ENCODE data around the gene KIDINS220. TPM values are rescaled to one million over a fixed set of nuclear protein-coding genes. Genes with fewer than 3 reads are reported as not detected.
A peak's percentile ranks its signal among the peaks of the same experiment; 100 is the strongest.

Gene KIDINS220
- total RNA-seq, 1 donor from 2014 or later: 68.2 TPM

- Mint-ChIP-seq H3K4me1 (ENCODE audit: low read depth) (peaks cover 6% of the 10 kb centered on the region), H3K4me3 (ENCODE audit: unreplicated experiment) (no peak overlapping the region), H3K36me3 (ENCODE audit: low read depth) (peaks cover 10% of the 10 kb centered on the region), H3K9me3 (ENCODE audit: low read depth) (no peaks in the 10 kb centered on the region), H3K27ac (ENCODE audit: unreplicated experiment) (no peak overlapping the region), H3K27me3 (ENCODE audit: low read depth) (no peaks in the 10 kb centered on the region)
- no peak for DNase-seq (ENCODE audit: low spot score)
- TF ChIP-seq CTCF (IDR thresholded peaks at IDR 0.05): no peak
These were observed 15.2 kb downstream of the KIDINS220 start for GRCh38 chr2:8822218-8822617.

GRCh38 chr2:8821276-8822217 lies 15.9 kb downstream of the KIDINS220 start:
- no peaks in the 10 kb centered on the region for H3K9me3 Mint-ChIP-seq (ENCODE audit: low read depth)
- TF ChIP-seq CTCF (IDR thresholded peaks at IDR 0.05): no peak
- no peaks in the 10 kb centered on the region for H3K27me3 Mint-ChIP-seq (ENCODE audit: low read depth)
- H3K4me1 Mint-ChIP-seq (ENCODE audit: low read depth): peaks cover 6% of the 10 kb centered on the region
- peaks cover 12% of the 10 kb centered on the region for H3K36me3 Mint-ChIP-seq (ENCODE audit: low read depth)
- no peak overlapping the region for H3K27ac Mint-ChIP-seq (ENCODE audit: unreplicated experiment)
- no peak overlapping the region for H3K4me3 Mint-ChIP-seq (ENCODE audit: unreplicated experiment)
- no peak for DNase-seq (ENCODE audit: low spot score)

- H3K4me3 Mint-ChIP-seq (ENCODE audit: unreplicated experiment): no peak overlapping the region
- H3K9me3 Mint-ChIP-seq (ENCODE audit: low read depth): no peaks in the 10 kb centered on the region
- no peak for TF ChIP-seq CTCF (IDR thresholded peaks at IDR 0.05)
- H3K4me1 Mint-ChIP-seq (ENCODE audit: low read depth): peaks cover 6% of the 10 kb centered on the region
- no peaks in the 10 kb centered on the region for H3K27me3 Mint-ChIP-seq (ENCODE audit: low read depth)
- no peak overlapping the region for H3K27ac Mint-ChIP-seq (ENCODE audit: unreplicated experiment)
- H3K36me3 Mint-ChIP-seq (ENCODE audit: low read depth): peaks cover 13% of the 10 kb centered on the region
- DNase-seq (ENCODE audit: low spot score): no peak
These were observed 17.5 kb downstream of the KIDINS220 start for GRCh38 chr2:8819948-8820347.

- TF ChIP-seq CTCF (IDR thresholded peaks at IDR 0.05): no peak
- Mint-ChIP-seq H3K27me3 (ENCODE audit: low read depth) (no peaks in the 10 kb centered on the region), H3K4me3 (ENCODE audit: unreplicated experiment) (no peak overlapping the region), H3K27ac (ENCODE audit: unreplicated experiment) (peak overlapping the region; percentile 75), H3K4me1 (ENCODE audit: low read depth) (peaks cover 6% of the 10 kb centered on the region), H3K9me3 (ENCODE audit: low read depth) (no peaks in the 10 kb centered on the region), H3K36me3 (ENCODE audit: low read depth) (peaks cover 11% of the 10 kb centered on the region)
- DNase-seq (ENCODE audit: low spot score): no peak
These were observed 18.2 kb downstream of the KIDINS220 start for GRCh38 chr2:8819194-8819593.

GRCh38 chr2:8817221-8817620 lies 20.2 kb downstream of the KIDINS220 start:
- no peaks in the 10 kb centered on the region for H3K27me3 Mint-ChIP-seq (ENCODE audit: low read depth)
- TF ChIP-seq CTCF (IDR thresholded peaks at IDR 0.05): no peak
- no peak overlapping the region for H3K4me3 Mint-ChIP-seq (ENCODE audit: unreplicated experiment)
- H3K4me1 Mint-ChIP-seq (ENCODE audit: low read depth): peaks cover 6% of the 10 kb centered on the region
- DNase-seq (ENCODE audit: low spot score): no peak
- peaks cover 12% of the 10 kb centered on the region for H3K36me3 Mint-ChIP-seq (ENCODE audit: low read depth)
- H3K9me3 Mint-ChIP-seq (ENCODE audit: low read depth): no peaks in the 10 kb centered on the region
- no peak overlapping the region for H3K27ac Mint-ChIP-seq (ENCODE audit: unreplicated experiment)
